ENCODE results near the gene CHCHD6. TPM values are rescaled to one million over a fixed set of nuclear protein-coding genes. Genes with fewer than 3 reads are reported as not detected.

CHCHD6 gene
- polyA plus RNA-seq, 4 donors: 16.9 to 24.7 (median 22.0) TPM

DNA sequence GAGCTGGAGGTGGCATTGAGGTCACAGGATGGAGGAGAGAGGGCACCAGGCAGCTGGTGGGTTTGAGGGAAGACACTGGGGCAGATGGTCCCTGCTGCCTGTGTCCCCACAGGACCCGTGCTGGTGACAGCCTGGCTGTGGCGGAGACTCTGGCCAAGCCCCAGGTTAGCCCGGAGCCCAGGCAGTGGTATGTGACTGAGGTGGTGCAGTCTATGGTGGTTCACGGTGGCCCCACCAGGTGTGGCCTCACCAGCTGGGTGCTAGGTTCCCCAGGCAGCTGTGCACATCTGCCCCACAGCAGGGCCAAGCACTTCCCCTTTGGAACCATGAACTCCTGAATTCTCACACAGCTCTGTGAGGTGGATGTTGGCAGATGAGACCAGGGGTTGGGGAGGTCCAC, 294.3 kb downstream of the CHCHD6 start:
- DNase-seq (ENCODE audit: low read depth in 4 of 4, low spot score in 2 of 4): no peak

DNA sequence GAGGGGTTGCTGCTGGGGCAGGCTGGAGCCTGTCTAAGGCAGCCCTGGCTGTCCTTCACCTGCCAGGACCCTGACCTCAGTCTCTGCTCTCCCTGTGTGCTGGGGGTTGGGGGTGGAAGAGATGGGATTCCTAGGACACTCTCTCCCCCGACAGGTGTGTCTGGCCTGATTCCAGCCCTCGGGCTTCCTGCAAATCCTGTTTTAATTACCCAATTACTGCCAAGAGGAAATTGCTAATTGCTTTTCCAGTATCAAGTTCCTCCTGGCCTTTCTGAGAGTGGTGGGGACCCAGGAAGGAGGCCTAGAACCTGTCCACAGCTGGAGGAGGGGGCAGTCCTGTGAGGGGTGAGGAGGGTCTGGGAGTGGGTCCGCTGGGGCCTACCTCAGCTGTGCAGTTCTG, 294.7 kb downstream of the CHCHD6 start:
- no peak for DNase-seq (ENCODE audit: low read depth in 4 of 4, low spot score in 2 of 4)

DNA sequence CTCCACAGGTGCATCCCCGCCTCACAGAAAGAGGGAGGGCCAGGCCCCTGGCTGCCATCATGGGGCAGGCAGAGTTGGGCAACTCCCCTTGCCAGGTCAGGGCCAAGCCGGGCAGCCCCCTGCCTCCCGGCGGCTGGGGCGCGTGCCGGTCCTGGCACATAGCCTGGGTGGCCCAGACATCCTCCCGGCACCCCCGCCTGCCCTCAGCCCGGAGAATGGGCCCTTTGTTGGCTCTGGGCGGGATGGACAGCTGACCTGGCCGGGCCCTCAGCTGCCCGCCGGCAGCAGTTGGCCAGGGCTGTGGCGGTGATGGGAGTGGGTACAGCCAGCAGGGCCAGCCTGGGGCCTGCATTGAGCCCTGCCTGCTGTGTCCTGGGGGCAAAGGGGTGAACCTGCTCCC, 295.3 kb downstream of the CHCHD6 start:
- no peak for DNase-seq (ENCODE audit: low read depth in 4 of 4, low spot score in 2 of 4)

DNA sequence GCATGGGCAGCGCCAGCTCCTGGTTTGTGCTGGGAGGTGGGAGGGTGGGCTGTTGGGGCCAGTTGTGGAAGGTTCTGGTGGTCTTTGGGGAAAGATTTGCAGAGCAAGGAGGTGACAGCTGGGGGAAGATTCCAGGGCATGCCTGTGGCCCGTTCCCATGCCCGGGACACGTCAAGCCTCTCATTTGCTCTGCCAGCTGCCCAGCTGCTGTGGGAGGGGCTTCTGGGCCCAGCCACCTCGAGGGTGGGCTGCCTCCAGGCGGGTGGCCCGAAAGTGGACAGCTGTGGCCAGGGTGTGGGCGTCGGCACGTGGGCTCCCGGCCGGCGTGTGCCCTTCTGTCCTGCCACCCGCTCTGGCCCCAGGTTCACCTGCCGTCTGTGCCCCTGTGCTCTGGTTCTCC, 296.1 kb downstream of the CHCHD6 start:
- no peak for DNase-seq (ENCODE audit: low read depth in 4 of 4, low spot score in 2 of 4)

DNA sequence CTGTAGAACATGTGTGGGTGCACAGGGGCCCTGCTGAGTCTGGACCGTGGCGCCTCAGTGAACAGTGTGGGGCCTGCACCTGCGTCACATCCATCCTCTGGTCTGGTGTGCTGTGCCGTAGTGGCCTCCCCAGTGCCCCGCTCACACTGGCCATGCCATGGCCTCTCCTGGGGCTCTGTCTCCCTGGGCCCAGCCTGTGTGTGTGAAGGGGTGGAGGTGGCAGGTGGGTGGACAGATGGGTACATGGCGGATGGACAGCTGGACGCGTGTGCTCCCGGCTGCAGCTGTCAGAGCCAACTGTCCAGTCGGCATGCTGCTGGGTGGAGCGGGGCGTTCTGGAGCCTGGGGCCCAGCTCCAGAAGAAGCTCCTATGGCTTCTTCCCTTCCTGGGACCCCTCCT, 296.7 kb downstream of the CHCHD6 start:
- no peak for DNase-seq (ENCODE audit: low read depth in 4 of 4, low spot score in 2 of 4)

DNA sequence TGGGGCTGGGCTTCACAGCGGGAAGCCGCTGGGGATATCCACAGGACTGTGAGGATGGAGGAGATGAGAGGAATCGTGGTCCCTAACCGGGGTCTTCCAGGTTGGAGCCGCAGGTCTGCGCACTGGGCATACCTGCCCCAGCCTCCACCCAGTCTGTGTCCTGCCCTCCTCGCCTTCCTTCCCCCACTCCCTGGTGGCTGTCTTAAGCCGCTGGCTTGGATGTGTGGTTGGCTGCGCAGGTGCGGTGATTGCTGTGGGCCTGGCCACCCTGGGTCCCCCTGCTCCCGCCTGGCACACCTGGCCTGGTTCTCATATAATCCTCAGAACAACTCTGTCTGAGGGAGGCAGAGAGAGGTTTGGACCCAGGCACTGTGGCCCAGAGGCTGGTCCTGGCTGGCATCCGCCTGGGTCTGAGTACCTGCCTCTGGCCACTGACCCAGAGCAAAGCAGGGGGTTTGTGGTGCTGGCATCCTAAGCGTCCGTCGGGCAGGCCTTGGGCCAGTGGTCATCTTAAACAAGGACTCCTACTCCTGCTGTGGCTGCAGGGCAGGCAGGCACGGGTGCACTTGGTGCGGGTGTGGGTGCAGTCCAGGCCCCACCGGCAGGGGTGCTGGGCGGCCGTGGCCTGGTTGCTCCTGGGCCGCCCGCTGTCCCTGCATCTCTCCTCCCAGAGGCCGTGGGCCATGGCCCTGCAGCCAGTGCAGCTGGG, 297.6 kb downstream of the CHCHD6 start:
- no peak for DNase-seq (ENCODE audit: low read depth in 4 of 4, low spot score in 2 of 4)

DNA sequence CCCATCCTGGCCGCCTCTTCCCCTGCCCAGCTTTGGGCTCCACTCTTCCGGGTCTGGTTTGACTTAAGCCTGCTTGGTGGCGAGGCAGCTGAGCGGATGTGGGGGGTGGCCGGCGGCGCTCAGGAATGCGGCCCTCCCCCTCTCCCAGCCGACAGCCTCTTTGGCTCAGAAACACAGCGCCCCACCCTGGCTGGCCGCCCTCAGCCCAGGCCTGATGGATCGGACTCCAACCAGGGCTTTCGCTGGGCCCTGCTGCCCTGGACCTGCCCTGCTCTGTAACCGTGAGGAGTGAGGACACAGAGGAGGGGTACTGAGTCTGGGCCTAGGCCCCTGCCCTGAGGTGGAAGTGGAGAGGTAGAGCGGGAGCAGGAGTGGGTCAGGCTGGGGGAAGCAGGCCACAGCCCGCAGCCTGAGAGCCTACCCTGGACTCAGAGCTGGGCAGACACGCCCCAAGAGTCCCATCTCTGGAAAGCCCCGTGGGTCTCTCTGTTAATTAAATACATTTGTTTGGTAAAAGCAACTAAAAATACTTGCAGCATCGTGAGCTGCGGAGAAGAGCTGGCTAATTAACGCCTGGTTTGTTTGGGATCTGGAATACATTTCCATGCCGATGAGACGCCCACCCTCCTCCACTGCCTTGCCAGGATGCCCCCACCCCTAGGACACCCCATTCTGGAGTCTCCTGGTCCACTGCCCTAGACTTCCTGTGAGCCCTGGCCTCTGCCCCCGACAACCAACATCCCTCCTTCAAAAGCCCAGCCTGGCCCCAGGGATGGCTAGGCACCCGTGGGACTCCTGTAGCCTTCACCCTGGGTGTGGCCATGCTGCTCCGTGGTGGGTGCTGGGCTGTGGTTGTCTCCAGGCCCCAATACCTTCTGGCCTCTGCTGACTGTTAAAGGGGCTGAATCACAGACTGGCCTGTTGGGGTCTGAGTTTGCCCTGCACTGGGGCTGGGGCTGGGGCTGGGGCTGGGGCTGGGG, 298.4 kb downstream of the CHCHD6 start:
- DNase-seq (ENCODE audit: low read depth in 4 of 4, low spot score in 2 of 4): peak in 3 of 4 donors; percentile 67 to 77 (median 74)

DNA sequence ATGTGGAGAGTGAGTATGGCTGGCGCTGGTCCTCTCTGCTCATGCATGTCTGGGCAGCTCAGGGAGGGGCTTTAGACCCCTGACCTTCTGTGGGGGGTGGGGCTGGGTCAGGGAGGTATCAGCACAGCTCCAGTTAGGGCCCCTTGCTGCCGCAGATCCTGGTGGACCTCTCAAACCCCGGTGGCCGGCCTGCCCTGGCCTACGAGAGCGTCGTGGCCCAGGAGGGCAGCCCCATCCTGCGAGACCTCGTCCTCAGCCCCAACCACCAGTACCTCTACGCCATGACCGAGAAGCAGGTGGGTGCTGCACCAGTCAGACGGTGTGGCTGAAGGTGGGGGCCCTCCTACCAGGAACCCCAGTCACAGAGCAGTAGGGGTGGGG, 299.1 kb downstream of the CHCHD6 start:
- DNase-seq (ENCODE audit: low read depth in 4 of 4, low spot score in 2 of 4): no peak

DNA sequence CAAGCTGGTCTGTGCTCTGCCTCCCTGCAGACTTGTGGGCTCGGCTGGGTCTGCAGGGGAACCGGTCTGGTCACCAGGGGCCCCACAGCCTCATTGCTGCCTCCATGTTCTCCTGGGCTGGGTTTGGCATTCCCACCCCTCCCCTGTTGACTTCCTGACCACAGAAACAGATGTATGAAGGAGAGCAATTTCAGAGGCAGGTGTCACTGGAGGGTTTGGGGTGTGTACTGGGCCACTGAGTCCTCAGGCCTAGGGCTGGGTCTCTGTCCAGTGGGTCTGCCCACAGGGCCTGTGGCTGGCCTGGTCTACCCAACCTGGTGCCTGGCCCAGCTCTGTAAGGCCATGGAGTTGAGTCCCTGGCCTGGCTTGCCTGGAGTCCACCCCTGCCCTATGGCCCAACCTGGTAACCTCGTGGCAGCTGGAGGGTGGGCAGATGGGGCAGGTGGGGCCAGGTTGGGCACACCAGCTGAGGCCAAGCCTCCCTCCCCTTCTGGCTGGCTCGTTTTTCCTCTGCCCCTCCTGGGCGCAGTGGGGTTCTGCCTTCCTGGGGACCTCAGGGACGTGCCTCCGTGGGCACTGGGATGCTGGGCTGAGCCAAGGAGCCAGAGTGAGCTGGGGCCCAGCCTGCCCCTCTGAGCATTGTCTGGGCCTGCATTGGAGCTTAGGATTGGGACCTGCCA, 299.7 kb downstream of the CHCHD6 start:
- DNase-seq (ENCODE audit: low read depth in 4 of 4, low spot score in 2 of 4): no peak

DNA sequence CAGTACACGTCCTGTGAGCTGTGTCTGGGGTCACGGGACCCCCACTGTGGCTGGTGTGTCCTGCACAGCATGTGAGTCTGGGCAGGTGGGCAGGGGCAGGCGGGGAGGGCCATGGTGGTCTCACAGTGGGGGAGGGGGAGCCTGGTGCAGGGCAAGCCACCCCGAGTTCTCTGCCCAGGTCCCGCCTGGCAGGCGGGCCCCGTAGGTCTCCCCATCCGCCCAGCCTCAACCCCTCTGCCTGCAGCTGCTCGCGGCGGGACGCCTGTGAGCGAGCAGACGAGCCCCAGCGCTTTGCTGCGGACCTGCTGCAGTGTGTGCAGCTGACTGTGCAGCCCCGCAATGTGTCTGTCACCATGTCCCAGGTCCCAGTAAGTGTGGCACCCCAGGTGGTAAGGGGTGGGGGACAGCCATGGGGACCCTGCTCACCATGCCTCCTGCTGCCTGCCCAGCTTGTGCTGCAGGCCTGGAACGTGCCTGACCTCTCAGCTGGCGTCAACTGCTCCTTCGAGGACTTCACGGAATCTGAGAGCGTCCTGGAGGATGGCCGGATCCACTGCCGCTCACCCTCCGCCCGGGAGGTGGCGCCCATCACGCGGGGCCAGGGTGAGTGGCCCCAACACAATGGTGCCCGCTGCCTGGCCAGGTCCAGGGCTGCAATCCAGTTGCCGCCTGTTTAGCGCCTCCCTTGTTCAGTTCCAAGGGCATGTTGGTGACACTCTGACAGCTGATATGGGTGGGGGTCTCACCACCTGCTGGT, 300.8 kb downstream of the CHCHD6 start:
- no peak for DNase-seq (ENCODE audit: low read depth in 4 of 4, low spot score in 2 of 4)

DNA sequence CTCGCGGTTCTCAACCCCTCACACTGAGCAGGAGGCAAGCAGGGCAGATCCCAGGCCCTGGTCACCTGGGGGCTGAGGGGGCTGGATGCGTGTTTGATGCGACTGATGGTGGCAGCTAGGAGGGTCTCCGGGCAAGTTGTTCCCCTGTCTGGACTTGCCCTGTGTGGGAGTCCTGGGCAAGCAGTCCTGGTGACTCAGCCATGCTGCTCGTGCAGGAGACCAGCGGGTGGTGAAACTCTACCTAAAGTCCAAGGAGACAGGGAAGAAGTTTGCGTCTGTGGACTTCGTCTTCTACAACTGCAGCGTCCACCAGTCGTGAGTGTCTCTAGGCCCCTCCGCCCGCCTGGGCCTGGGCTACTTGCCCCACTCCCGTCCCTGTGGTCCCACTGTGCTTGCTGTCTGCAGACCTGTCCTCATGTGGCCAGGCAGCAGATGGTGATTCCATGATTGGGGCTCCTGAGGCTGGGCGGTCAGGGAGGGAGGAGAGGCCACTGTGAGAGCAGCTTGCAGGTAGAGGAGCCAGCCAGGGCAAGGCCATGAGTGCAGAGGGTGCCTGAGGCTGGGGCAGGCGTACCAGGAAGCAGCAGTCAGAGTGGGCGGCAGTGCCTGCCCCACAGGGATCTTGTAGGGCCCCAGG, 301.9 kb downstream of the CHCHD6 start:
- no peak for DNase-seq (ENCODE audit: low read depth in 4 of 4, low spot score in 2 of 4)

DNA sequence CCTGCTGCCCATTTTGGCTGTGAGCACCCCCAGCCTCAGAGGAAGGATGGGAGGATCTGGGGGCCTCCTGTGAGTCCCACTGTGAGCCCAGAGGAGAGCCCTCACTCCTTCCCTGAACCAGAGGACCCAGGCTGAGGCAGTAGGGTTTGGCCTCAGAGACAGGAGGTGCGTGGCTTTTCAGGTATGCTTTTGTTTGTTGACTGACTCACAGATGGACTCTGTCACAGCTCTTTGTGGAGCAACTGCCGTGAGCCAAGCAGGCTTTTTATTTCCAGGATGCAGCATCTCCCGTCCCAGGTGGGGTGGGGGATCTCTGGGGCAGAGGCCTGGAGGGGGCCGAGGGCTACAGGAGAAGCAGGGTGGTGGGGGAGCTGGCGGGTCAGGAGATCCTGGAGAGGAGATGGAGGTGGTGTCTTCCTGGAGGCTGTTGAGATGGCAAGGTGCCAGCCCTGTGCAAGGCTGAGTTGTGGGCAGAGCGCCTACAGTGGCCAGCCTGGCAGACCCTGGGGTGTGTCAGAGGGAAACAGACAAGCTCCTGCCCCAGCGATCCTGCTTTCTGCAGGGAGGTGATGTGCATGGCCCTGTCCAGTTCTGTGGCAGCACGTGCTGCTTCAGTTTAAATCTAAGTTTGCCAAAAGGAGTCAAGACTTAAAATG, 302.9 kb downstream of the CHCHD6 start:
- DNase-seq (ENCODE audit: low read depth in 4 of 4, low spot score in 2 of 4): no peak

DNA sequence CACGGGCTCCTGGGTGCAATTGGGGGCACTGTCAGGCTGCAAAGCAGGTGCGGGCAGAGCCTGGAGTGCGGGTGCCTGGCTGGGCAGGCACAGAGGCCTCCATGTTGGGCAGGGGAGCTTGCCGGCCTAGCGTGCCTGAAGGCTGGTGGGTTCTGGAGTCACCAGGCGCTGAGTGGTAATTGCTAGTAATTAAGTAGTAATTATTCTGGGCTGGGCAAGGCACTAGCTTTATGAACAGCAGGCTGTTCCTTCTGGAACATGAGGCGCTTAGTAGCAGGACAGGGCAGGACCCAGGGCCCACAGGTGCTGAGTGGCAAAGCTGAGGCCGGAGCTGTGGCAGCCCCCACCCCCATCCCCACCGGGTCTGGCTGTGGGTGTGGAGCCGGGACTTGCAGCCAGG, 304.2 kb downstream of the CHCHD6 start:
- DNase-seq (ENCODE audit: low read depth in 4 of 4, low spot score in 2 of 4): no peak

DNA sequence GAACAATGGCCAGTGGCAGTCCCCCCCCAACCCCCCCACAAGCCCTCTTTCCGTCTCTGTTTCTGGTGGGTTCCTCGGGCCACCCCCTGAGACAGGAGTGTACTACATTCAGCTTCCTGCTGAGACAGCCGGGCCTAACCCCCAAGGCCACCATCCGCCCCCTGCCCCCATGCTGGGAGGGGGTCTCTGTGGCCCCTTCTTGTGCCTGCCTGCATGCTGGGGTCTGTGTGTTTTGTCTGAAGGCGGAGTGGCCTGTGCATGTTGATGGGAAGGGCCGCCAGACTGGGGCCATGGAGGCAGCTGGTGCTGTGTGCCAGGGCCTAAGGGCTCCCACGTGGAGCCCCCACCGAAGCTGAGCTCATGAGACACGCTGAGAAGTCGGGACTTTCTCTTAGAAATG, 305.5 kb downstream of the CHCHD6 start:
- no peak for DNase-seq (ENCODE audit: low read depth in 4 of 4, low spot score in 2 of 4)

Other genes starting within 250 kb of the CHCHD6 start
- gene ZXDC, start 228.3 kb upstream of the CHCHD6 start, polyA plus RNA-seq (ENCODE audit: insufficient read length in 4 of 4): 10 to 100 TPM; 29.3 to 47.3 (median 35.9) TPM
- under 1 TPM; 0.13 to 0.27 (median 0.15) TPM for gene UROC1, start 186.5 kb upstream of the CHCHD6 start, polyA plus RNA-seq (ENCODE audit: insufficient read length in 4 of 4)
- gene CHST13, start 180.1 kb upstream of the CHCHD6 start, polyA plus RNA-seq (ENCODE audit: insufficient read length in 4 of 4): 1 to 10 TPM; 4.0 to 6.5 (median 5.2) TPM
- under 1 TPM in 2 of 4 donors, not detected in 2; 0.14 TPM for gene C3orf22, start 145.3 kb upstream of the CHCHD6 start, polyA plus RNA-seq (ENCODE audit: insufficient read length in 4 of 4)
- gene TXNRD3, start 49.1 kb upstream of the CHCHD6 start, polyA plus RNA-seq (ENCODE audit: insufficient read length in 4 of 4): 10 to 100 TPM; 17.7 to 20.9 (median 18.1) TPM

Measured in left renal cortex interstitium (tissue), 4 donors.